ENCODE measurements around the gene UBE2D4.
"Not testable (repeated sequence)": the region's sequence is repeated elsewhere in the genome, so short reads cannot be mapped to it uniquely, and the experiment has no call there.

UBE2D4 gene

DNA sequence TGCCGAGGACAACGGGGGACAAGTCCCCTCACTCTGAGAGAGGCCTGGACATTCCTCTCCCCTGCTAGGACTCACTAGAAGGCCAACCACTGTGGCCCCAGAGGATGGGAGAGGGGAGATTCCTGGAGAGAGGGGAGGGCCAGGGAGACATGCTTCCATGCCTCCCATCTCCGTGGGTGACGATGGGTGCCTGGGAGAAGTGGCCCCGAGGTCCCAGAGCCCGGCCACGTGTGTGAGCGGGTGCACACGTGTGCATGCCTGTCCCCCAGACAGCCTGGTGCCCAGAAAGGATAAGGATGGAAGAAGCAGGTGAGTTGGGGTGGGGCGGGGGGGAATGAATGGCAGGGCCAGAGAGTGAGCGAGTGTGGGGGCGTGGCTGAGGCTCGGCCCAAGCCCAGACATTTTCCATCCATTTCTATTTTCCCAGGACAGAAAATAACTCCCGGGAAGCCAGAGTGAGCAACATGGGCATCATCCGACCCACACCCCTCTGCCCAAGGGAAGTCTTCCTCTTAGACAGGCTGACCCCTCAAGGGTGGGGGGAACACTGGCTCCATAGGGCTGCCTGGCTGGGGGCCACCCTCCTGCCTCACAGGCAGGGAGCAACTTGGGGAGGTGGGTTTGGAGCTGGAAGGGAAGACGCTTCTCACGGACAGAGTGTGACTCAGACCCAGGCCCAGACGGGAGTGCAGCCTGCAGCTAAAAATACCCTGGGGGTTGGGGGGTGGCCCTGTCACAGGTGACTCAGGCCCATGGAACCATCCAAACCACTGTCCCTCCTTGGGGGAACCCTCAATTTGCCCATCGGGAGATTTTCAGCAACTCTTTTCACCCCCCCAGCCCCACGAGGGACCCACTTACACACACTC is 42.2 kb downstream of the UBE2D4 start:
- not testable (repeated sequence) for DNase-seq (ENCODE audit: low read depth)

DNA sequence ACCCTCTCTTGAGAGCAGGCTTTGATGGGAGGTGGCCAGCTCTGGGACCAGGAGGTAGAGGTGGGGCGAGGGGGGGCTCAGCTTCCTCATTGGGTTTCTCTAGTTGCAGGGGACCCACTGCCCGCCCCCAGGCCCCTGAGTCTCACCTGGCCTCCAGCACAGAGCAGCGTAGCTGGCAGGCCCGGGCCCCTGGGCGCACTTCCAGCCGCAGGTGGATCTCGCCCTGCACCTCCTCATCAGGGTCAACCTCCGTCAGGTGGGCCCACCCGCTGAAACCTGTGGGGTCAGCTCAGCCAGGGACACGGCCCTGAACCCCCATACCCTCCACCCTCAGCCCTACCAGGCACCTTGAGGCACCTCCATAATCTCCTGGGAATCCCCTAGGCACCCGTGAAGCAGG is 43.4 kb downstream of the UBE2D4 start:
- not testable (repeated sequence) for DNase-seq (ENCODE audit: low read depth)

DNA sequence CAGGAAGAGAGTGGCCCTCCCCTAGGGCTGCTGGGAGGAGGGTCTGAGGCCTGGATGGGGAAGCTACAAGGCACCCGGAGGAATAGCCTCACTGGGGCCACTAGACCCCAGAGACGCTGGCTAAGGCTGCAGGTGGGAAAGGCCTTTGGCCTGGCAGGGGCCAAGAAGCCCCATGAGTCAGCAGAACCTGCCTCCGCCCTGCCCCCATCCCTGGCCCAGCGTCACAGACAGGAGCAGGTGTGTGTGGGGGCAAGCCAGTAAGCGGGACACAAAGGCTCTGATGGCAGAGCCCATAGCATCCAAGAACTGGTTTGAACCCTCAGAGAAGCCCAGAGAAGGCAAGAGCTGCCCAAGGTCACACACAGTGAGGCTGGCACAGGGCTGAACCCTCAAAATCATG is 44.5 kb downstream of the UBE2D4 start:
- not testable (repeated sequence) for DNase-seq (ENCODE audit: low read depth)

DNA sequence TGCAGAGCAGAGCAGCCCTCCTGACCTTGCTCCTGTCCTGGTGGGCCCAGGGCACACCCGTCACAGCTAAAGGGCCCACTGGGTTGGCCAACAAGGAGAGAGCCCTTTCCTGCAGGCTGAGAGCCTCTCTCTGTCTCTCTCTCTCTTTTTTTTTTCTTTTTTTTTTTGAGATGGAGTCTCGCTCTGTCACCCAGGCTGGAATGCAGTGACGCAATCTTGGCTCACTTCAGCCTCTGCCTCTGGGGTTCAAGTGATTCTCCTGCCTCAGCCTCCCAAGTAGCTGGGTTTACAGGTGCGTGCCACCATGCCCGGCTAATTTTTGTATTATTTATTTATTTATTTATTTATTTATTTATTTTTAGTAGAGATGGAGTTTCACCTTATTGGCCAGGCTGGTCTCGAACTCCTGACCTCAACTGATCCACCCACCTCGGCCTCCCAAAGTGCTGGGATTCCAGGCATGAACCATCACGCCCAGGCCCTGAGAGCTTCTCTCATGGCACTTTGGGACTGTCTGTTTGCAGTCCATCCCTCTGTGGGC is 47.9 kb downstream of the UBE2D4 start:
- not testable (repeated sequence) for DNase-seq (ENCODE audit: low read depth)

DNA sequence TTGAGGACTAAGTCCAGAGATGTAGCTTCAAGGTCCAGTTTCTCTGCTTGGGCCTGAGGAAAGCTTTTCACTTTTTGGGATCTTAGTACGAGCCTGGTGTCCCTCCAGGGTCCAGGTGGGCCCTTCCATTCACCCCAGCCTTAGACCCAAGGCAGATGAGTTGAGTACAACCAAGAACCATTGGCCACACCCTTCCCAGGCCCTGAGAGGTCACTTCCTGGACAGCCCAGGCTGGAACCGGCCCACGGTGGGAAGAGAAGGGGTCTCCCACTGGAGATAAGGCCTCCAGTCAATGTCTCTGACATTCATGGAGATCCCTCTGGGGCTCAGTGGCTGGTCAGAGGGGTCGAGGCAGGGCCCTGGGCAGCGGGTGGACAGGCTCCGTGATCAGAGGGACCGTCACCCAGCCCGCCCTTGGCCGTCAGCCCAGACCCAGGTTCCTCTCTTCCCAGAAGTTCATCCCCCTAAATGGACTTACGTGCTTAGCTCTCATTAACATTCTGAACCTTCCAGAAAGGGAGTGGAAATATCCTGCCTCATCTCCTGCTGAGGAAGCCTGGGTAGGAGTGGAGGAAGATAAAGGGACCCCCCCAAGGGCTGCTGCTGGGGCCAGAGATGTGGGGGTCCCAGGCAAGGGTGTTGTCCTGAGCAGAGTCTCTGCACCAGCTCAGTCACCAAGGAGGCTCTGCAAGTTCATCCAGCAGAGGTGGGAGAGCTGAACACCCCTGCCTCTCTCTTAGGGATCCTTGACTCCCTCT is 48.7 kb downstream of the UBE2D4 start:
- DNase-seq (ENCODE audit: low read depth): not testable (repeated sequence)

DNA sequence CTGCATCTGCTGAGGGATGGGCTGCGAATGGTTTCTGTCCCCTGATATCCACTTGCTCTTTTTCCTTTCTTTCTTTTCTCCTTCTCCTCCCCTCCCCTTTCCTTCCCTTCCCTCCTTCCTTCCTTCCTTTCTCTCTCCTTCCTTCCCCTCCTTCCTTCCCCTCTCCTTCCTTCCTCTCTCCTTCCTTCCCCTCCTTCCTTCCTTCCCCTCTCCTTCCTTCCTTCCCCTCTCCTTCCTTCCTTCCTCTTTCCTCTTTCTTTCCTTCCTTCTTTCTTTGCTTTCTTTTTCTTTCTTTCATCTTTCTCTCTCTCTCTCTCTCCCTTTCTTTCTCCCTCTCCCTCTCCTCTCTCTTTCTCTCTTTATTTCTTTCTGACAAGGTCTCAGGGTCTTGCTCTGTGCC is 51.3 kb downstream of the UBE2D4 start:
- no peak for DNase-seq (ENCODE audit: low read depth)

DNA sequence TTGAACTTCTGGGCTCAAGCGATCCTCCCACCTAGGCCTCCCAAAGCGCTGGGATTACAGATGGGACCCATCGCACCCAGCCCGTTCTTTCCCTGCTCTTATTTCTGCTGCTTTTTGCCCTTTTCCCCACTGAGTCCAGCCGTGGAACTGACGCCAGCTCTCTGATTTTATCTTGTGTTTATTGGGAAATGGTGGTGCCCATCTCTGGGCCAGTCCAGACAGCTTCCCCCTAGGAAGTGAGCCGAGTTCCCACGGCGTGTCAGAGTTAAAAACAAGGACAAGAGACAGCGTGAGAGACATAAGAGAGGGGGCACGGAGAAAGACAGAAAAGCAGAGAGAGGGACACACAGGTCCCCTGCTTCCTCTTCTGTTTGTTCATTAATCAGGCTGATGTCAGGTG is 51.9 kb downstream of the UBE2D4 start:
- not testable (repeated sequence) for DNase-seq (ENCODE audit: low read depth)

DNA sequence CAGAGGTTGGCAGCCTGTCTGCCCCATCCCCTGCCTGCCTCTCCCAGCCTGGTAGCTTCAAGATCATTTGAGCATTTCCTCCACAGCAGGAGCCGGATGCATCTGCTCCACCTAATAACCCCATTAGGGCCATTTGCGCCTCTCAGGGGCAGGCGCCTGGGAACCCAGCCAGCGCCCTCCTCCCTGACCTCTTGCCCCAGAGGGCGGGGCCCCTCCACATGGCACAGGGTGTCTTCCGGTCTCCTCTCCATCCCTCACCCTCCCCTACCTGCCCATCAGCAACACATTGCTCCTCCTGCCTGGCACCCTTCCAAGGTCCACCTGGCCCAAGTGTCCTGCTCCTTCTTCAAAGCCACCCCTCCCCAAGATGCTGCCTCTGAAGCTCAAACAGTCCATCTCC is 56.6 kb downstream of the UBE2D4 start:
- DNase-seq (ENCODE audit: low read depth): not testable (repeated sequence)

DNA sequence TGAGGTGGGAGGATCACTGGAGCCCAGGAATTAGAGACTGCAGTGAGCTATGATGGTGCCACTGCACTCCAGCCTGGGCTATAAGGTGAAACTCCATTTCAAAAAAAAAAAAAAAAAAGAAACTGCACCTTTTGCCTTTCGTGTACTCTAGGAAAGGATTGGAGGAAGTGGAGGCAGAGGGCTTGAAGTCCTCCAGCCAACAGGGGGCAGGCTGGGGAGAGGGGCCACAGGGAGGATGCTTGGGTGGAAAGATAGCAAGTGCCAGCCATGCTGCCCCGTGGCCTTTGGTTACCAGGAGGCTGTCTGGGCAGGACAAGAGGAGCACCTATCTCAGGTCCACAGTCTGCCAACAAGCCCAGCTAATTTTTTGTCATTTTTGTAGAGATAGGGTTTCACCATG is 57.5 kb downstream of the UBE2D4 start:
- DNase-seq (ENCODE audit: low read depth): not testable (repeated sequence)

DNA sequence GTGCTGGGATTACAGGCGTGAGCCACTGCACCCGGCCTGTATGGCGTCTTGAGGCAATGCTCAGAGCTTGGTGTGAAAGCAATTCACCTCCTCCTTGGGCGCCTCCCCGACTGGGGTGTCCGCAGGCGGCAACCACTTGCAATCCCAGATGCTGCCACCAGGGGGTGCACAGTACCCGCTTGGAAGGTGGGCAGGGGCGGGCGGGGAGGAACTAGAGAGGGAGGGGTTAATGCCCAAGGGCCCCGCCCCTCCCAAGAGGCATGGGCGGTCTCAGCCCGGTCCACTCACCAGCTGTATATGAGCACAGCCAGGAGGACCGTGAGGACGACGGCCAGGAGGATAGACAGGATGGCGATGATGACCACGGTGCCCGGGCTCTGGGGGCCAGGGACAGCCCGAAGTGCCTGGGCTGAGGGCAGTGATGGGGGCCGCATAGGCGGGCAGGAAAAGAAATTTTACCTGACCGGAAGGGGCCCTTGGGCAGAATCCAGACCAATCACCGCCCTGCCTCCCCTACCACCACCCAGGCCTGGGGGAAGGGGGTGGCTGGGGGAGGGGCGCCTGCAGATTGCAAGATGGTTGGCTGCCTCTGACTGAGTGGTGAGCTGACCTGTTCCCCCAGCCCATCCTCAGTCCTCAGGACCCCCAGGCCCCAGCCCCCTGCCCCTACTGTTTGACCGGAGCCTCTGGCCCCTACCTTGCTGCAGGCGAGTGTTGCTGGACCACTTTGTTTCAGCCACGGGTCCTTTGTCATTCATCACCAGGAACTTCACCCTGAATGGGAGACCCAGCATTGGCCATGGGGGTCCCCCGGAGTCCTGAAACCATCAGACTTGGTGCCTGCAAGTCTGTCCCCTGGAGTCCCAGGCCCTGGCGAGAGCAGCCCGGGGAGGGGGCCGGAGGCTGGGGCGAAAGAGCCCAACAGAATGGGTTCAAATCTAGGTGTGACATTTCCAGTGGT is 59.9 kb downstream of the UBE2D4 start:
- DNase-seq (ENCODE audit: low read depth): peak; percentile 4

DNA sequence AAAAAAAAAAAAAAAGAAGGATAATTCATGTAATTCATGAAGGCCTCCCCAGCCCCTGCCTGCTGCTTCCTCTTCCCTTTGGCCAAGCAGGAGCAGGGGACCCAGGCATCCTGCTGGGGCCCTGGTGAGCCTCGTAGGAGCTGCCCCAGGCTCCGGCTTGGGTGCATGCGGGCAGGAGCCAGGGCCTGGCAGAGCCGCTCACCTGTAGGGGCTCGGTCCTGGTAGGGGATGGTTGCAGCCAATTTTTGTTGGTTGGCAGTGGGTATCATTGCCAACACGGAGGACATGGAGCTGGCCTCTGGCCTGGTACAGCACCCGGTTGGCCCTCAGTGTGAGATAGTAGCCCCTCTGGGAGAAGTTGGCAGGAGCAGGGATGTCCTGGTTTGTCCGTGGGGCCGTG is 61.2 kb downstream of the UBE2D4 start:
- not testable (repeated sequence) for DNase-seq (ENCODE audit: low read depth)

DNA sequence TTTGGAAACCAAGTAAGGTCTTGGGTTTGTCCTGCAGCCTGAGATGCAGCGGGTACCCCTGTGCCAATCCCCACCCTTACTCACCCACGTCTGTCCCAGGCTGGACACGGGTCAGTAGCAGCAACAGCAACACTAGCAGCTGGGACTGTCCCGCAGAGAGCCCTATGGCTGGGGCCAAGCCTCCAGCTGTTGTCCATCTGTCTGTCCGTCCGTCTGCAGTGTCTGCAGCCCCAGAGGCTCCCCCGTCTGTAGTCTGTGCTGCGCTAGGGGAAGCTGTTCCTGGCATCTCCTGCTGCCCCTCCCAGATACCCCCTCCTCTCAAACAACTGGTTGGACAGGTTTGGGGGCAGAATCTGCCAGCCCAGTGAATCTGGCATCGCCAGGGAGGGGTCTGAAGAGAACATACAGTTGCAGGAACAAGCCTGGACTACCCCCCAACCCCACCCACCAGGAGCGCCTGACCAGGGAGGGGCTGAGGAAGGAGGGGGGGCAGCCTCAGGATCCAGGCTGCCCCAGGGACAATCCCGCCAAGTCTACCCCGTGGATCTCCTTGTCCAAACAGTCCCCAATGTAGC is 63.9 kb downstream of the UBE2D4 start:
- DNase-seq (ENCODE audit: low read depth): not testable (repeated sequence)

DNA sequence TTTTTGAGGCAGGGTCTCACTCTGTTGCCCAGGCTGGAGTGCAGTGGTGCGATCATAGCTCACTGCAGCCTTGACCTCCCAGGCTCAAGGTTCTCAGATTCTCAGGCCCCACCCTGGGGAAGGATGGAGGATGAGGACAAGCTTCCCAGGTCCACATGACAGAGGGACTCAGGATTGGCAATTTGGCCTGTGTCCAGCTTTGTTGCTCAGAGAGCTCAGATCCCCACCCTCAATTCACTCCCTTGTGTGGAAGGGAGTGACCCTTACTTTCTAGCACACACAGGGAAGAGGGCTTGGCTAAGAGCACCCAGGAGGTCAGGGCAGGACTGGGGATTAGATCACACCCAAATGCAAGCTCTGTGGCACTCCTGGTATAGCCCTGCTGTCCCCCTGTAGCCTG is 64.6 kb downstream of the UBE2D4 start:
- not testable (repeated sequence) for DNase-seq (ENCODE audit: low read depth)

DNA sequence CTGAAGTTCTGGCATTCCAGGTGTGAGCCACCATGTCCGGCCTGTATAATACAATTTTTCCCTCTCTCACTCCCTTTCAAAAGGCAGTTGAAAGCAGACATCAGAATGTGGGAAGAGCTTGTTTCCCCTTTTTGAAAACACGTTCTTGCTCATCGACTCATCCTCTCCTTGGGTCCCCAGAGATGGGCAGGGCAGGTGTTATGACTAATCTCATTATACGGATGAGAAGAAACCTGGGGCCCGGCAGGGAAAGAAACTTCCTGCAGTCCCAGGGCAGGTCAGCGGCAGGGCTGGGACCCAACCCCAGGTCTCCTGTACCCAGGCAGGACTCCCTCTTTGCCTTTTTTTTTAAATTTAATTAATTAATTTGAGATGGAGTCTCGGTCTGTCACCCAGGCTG is 66.7 kb downstream of the UBE2D4 start:
- not testable (repeated sequence) for DNase-seq (ENCODE audit: low read depth)

DNA sequence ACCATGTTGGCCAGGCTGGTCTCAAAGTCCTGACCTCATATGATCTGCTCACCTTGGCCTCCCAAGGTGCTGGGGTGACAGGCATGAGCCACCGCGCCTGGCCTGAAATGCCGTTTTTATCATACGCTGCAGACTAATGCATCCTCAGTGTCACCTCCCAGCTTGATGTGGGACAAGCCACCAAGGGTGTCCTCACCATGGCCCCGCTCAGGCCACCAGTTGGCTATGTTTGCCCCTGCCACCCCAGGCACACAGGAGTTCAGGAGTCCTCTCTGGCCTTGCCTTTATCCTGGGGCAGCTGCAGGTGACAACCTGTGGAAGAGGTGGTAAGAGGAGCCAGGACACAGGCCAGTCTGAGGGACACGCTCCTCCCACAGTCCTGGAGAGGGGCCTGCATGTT is 68.4 kb downstream of the UBE2D4 start:
- DNase-seq (ENCODE audit: low read depth): not testable (repeated sequence)

DNA sequence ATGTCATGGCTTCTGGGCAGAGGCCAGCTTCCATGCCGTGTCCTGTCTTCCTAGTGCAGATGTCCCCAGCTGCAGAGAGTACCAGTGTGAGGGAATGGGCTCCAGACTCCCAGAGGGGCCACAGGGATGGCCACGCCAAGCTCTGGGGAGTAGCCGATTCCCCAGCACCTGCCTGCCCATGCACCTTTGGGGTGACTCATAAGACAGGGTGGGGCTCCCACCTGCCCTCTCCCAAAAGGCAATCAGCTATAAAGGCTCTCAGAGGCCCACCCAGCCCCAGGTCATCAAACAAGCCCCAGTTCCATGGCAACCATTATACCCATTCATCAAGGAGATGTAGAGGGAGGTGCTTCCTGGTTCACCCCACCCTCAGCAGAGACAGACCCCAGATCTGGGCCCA is 71.3 kb downstream of the UBE2D4 start, which contains the start of gene SPDYE1:
Gene SPDYE1, plus strand, starts transcription at position 366 of the 400 bp plus-strand sequence. CDS start 2,053 bp downstream, outside the sequence.
- not testable (repeated sequence) for DNase-seq (ENCODE audit: low read depth)
